Breast epithelium (tissue), 4 donors: Measurements from ENCODE around the gene PEX11G. TPM values are rescaled to one million over a fixed set of nuclear protein-coding genes. Genes with fewer than 3 reads are reported as not detected.

Experiments
- DNase-seq, 2 donors: peaks; one replicate each; pipeline ENCODE4 v3.0.0-alpha.2; 2019; ENCODE audit warnings: low spot score in 2 of 2
- H3K27ac ChIP-seq, 2 donors: fragments of 200-600 bp; sonication (generic) in 1 of 2; one replicate each; pipeline ENCODE4 v1.5.1; 2016 to 2019; ENCODE audit warnings: mild to moderate bottlenecking in 1 of 2
- H3K27me3 ChIP-seq, 2 donors: fragments of 200-600 bp; sonication (generic) in 1 of 2; one replicate each; pipeline versions ENCODE4 v1.5.1 to v1.6.0; 2017 to 2019; ENCODE audit warnings: control low read depth in 1 of 2, mild to moderate bottlenecking in 1 of 2
- H3K36me3 ChIP-seq: fragments of 200-600 bp; one replicate; pipeline ENCODE4 v1.5.1; 2019
- H3K4me1 ChIP-seq, 2 donors: fragments of 200-600 bp; sonication (generic); one replicate each; pipeline ENCODE4 v1.5.1; 2016 to 2019; ENCODE audit warnings: control low read depth in 1 of 2
- H3K4me3 ChIP-seq, 3 donors: fragments of 200-600 bp; sonication (generic); 1 replicate in 2 of 3; 2 replicates in 1 of 3; pipeline ENCODE4 v1.5.1; 2016 to 2019; ENCODE audit warnings: mild to moderate bottlenecking in 3 of 3, moderate library complexity in 2 of 3
- H3K9me3 ChIP-seq, 2 donors: fragments of 200-600 bp; sonication (generic) in 1 of 2; one replicate each; pipeline ENCODE4 v1.5.1; 2016 to 2019; ENCODE audit warnings: control low read depth in 1 of 2
- POLR2A ChIP-seq: fragments of 450-650 bp; IDR thresholded peaks from one replicate; pipeline ENCODE4 v1.6.1; 2016; ENCODE audit warnings: antibody characterized with exemption, mild to moderate bottlenecking, moderate library complexity
- POLR2AphosphoS5 ChIP-seq, 3 donors: sonication (generic); formaldehyde crosslinking; IDR thresholded peaks; one replicate each; pipeline ENCODE4 v1.6.1; 2017; ENCODE audit warnings: antibody characterized with exemption in 3 of 3
- intact Hi-C: fragments of 100-400 bp; cut with DNase I; formaldehyde crosslinking; loops from one replicate; pipeline ENCODE4 v1.15.1; 2023; ENCODE audit warnings: low total_unique reads
- total RNA-seq, 3 donors: library from RNA; depleted of rRNA; stranded (reverse); fragments of >200 nt; gene quantifications; one replicate each; pipeline ENCODE4 v1.1.0, GENCODE V29; 2016
- TF ChIP-seq, protein P1 (sequence below), 3 donors: fragments of 450-650 bp; IDR thresholded peaks; one replicate each; pipeline ENCODE4 v1.5.1; 2016 to 2017; ENCODE audit warnings: antibody characterized with exemption in 3 of 3, mild to moderate bottlenecking in 3 of 3, moderate library complexity in 3 of 3

Gene PEX11G
- total RNA-seq, 3 donors from 2014 or later, result 5.4 to 9.8 (median 7.2) TPM

DNA sequence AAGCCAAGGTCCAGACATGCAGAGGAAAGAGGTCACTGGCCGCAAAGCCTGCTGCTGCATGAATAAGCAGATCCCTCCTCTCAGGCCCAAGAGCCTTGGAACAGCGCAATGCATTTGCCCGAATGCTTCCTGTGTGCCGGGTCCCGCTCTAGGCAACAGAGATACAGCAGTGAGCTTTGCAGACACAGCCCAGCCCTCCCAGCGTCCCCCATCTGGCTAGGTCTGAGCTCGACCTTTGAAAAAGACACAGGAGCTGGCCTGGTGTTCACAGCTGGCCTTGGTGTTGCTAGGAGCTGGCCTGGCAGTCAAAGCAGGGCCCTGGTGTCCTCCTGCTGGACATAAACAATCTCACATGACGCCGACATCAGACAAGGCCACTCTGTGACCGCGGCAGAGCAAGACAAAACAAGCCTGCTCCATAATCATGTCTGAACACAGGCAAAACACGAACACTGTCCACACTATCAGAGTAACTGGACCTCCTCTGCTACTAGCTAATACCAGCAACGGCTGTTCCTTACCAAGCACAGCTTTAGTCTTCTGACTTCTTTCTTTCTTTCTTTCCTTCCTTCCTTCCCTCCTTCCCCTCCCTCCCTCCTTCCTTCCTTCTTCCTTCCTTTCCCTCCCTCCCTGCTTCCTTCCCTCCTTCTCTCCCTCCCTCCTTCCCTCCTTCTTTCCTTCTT lies 5.7 kb upstream of the PEX11G start:
- Histone ChIP-seq H3K36me3 (no peaks in the 10 kb centered on the region), H3K4me3 (peak overlapping the region in 1 of 3 donors; percentile 7), H3K4me1 (peaks cover 0 to 2% of the 10 kb centered on the region in 2 donors), H3K9me3 (no peaks in the 10 kb centered on the region), H3K27ac (peak overlapping the region; percentile 74 to 86), H3K27me3 (no peaks in the 10 kb centered on the region)
- TF ChIP-seq, protein P1, sequence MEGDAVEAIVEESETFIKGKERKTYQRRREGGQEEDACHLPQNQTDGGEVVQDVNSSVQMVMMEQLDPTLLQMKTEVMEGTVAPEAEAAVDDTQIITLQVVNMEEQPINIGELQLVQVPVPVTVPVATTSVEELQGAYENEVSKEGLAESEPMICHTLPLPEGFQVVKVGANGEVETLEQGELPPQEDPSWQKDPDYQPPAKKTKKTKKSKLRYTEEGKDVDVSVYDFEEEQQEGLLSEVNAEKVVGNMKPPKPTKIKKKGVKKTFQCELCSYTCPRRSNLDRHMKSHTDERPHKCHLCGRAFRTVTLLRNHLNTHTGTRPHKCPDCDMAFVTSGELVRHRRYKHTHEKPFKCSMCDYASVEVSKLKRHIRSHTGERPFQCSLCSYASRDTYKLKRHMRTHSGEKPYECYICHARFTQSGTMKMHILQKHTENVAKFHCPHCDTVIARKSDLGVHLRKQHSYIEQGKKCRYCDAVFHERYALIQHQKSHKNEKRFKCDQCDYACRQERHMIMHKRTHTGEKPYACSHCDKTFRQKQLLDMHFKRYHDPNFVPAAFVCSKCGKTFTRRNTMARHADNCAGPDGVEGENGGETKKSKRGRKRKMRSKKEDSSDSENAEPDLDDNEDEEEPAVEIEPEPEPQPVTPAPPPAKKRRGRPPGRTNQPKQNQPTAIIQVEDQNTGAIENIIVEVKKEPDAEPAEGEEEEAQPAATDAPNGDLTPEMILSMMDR (IDR thresholded peaks at IDR 0.05), result peak in 1 of 3 donors; percentile 11
- TF ChIP-seq POLR2A, result no peak
- peak in 1 of 2 donors; percentile 40 for DNase-seq
- intact Hi-C loops, result no loop called here

DNA sequence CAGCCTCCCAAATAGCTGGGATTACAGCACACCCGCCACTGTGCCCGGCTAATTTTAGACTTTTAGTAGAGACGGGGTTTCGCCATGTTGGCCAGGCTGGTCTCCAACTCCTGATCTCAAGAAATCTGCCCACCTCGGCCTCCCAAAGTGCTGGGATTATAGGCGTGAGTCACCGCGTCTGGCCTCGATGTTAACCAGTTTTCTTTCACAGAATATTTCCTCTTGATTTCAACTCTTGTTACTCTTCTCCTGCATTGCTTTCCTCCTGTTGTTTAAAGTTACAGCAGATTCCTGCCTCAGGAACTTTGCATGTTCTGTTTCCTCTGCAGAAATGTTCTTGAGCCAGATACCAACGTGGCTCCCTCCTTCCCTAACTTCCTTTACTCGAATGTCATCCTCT lies 3.7 kb upstream of the PEX11G start:
- intact Hi-C loops, result no loop called here
- DNase-seq, result no peak
- Histone ChIP-seq H3K4me1 (peaks cover 0 to 6% of the 10 kb centered on the region in 2 donors), H3K36me3 (no peaks in the 10 kb centered on the region), H3K27me3 (no peaks in the 10 kb centered on the region), H3K4me3 (no peak overlapping the region), H3K27ac (no peak overlapping the region), H3K9me3 (no peaks in the 10 kb centered on the region)
- TF ChIP-seq POLR2A (no peak), POLR2AphosphoS5 (IDR thresholded peaks at IDR 0.05) (no peak)
- TF ChIP-seq, protein P1 (IDR thresholded peaks at IDR 0.05), result no peak

DNA sequence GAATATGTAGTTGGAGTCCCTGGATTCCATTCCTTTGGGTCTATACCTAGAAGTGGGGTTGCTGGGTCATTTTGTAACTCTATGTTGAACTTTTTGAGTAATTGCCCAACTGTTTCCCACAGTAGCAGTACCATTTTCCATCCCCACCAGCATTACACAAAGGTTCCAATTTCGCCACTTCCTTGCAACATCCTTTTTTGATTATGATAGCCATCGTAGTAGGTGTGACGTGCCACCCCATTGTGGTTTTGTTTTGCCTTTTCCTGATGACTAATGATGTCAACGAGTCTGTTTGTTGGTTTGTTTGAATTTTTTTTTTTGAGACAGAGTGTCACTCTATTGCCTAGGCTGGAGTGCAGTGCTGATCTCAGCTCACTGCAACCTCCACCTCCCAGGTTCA lies 3.3 kb upstream of the PEX11G start:
- no peak for DNase-seq
- H3K4me3 ChIP-seq, result no peak overlapping the region
- peaks cover 0 to 6% of the 10 kb centered on the region in 2 donors for H3K4me1 ChIP-seq
- H3K36me3 ChIP-seq, result no peaks in the 10 kb centered on the region
- H3K9me3 ChIP-seq, result no peaks in the 10 kb centered on the region
- no peak overlapping the region for H3K27ac ChIP-seq
- intact Hi-C loops, result no loop called here
- H3K27me3 ChIP-seq, result no peaks in the 10 kb centered on the region
- no peak for TF ChIP-seq POLR2AphosphoS5 (IDR thresholded peaks at IDR 0.05)
- TF ChIP-seq POLR2A, result no peak
- TF ChIP-seq, protein P1 (IDR thresholded peaks at IDR 0.05), result no peak

DNA sequence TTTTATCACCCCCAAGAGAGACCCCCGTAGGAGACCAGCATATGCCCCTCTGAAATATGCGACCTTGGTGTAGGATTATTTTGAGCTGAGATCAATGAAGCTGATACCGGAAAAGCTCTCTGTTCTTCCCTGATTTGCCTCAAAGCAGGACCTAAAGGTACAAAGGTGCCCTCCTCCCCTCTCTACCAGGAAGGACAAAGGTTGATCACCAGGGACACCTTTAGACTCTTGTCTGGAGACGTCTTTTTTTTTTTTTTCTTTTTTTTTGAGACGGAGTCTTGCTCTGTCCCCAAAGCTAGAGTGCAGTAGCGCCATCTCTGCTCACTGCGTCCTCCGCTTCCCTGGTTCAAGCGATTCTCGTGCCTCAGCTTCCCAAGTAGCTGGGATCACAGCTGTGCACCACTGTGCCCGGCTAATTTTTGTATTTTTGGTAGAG lies 792 bp upstream of the PEX11G start:
- Histone ChIP-seq H3K27ac (peak overlapping the region in 1 of 2 donors; percentile 95), H3K4me1 (peaks cover 0 to 6% of the 10 kb centered on the region in 2 donors), H3K9me3 (no peaks in the 10 kb centered on the region), H3K4me3 (peak overlapping the region in 2 of 3 donors; percentile 65 to 75), H3K27me3 (no peaks in the 10 kb centered on the region), H3K36me3 (no peaks in the 10 kb centered on the region)
- no peak for TF ChIP-seq POLR2AphosphoS5 (IDR thresholded peaks at IDR 0.05)
- TF ChIP-seq POLR2A, result no peak
- TF ChIP-seq, protein P1 (IDR thresholded peaks at IDR 0.05), result no peak
- intact Hi-C loops, result no loop called here
- no peak for DNase-seq

DNA sequence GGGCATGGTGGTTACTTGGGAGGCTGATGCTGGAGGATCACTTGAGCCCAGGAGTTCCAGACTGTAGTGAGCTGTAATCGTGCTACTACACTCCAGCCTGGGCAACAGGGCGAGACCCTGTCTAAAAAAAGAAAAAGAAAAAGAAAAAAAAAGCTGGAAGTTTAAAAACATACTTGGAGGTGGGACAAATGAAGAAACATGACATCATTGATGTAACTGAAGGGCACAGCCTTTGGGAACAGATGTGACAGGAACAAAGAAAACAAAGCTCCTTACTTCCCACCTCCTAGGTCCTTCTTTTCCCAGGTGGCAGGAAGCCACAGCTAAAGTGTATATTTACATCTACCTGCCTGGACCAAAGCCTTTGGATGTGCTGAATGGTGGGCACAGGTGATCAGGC lies 1.9 kb downstream of the PEX11G start:
- TF ChIP-seq, protein P1 (IDR thresholded peaks at IDR 0.05), result no peak
- no peak for TF ChIP-seq POLR2AphosphoS5 (IDR thresholded peaks at IDR 0.05)
- TF ChIP-seq POLR2A, result no peak
- Histone ChIP-seq H3K27me3 (no peaks in the 10 kb centered on the region), H3K4me3 (no peak overlapping the region), H3K36me3 (no peaks in the 10 kb centered on the region), H3K9me3 (no peaks in the 10 kb centered on the region), H3K27ac (no peak overlapping the region), H3K4me1 (peaks cover 0 to 6% of the 10 kb centered on the region in 2 donors)
- no peak for DNase-seq
- intact Hi-C loops, result no loop called here
